ENCODE measurements around the gene FREM2.

The FREM2 gene

GRCh38 chr13:38690231-38690630, 3.4 kb downstream of the FREM2 start:
- H3K27ac ChIP-seq (ENCODE audit: low read depth, low read length), result no peak overlapping the region
- no peaks in the 10 kb centered on the region for H3K9me3 ChIP-seq (ENCODE audit: low read length)
- no peaks in the 10 kb centered on the region for H3K27me3 ChIP-seq (ENCODE audit: control insufficient read depth in 1 of 2, insufficient read depth in 2 of 2, low read length in 2 of 2)
- H3K4me3 ChIP-seq (ENCODE audit: low read depth in 1 of 2, low read length in 2 of 2), result no peak overlapping the region
- no peak overlapping the region for H3K9ac ChIP-seq (ENCODE audit: low read length)
- no peaks in the 10 kb centered on the region for H3K4me1 ChIP-seq (ENCODE audit: insufficient read depth, low read length)
- H3K36me3 ChIP-seq (ENCODE audit: insufficient read depth, low read length), result no peaks in the 10 kb centered on the region

- H3K27ac ChIP-seq (ENCODE audit: low read depth, low read length), result no peak overlapping the region
- no peaks in the 10 kb centered on the region for H3K36me3 ChIP-seq (ENCODE audit: insufficient read depth, low read length)
- H3K9me3 ChIP-seq (ENCODE audit: low read length), result no peaks in the 10 kb centered on the region
- H3K4me1 ChIP-seq (ENCODE audit: insufficient read depth, low read length), result no peaks in the 10 kb centered on the region
- H3K27me3 ChIP-seq (ENCODE audit: control insufficient read depth in 1 of 2, insufficient read depth in 2 of 2, low read length in 2 of 2), result no peaks in the 10 kb centered on the region
- no peak overlapping the region for H3K4me3 ChIP-seq (ENCODE audit: low read depth in 1 of 2, low read length in 2 of 2)
- H3K9ac ChIP-seq (ENCODE audit: low read length), result no peak overlapping the region
Observed at GRCh38 chr13:38693168-38693567, 6.3 kb downstream of the FREM2 start.

- no peaks in the 10 kb centered on the region for H3K27me3 ChIP-seq (ENCODE audit: control insufficient read depth in 1 of 2, insufficient read depth in 2 of 2, low read length in 2 of 2)
- H3K4me1 ChIP-seq (ENCODE audit: insufficient read depth, low read length), result no peaks in the 10 kb centered on the region
- H3K9me3 ChIP-seq (ENCODE audit: low read length), result no peaks in the 10 kb centered on the region
- H3K27ac ChIP-seq (ENCODE audit: low read depth, low read length), result no peak overlapping the region
- H3K4me3 ChIP-seq (ENCODE audit: low read depth in 1 of 2, low read length in 2 of 2), result no peak overlapping the region
- H3K9ac ChIP-seq (ENCODE audit: low read length), result no peak overlapping the region
- no peaks in the 10 kb centered on the region for H3K36me3 ChIP-seq (ENCODE audit: insufficient read depth, low read length)
Observed at GRCh38 chr13:38693641-38694040, 6.8 kb downstream of the FREM2 start.

GRCh38 chr13:38697197-38697596, 10.3 kb downstream of the FREM2 start:
- Histone ChIP-seq H3K4me3 (ENCODE audit: low read depth in 1 of 2, low read length in 2 of 2) (no peak overlapping the region), H3K36me3 (ENCODE audit: insufficient read depth, low read length) (no peaks in the 10 kb centered on the region), H3K9ac (ENCODE audit: low read length) (no peak overlapping the region), H3K27me3 (ENCODE audit: control insufficient read depth in 1 of 2, insufficient read depth in 2 of 2, low read length in 2 of 2) (no peaks in the 10 kb centered on the region), H3K4me1 (ENCODE audit: insufficient read depth, low read length) (no peaks in the 10 kb centered on the region), H3K9me3 (ENCODE audit: low read length) (no peaks in the 10 kb centered on the region), H3K27ac (ENCODE audit: low read depth, low read length) (no peak overlapping the region)

- H3K9ac ChIP-seq (ENCODE audit: low read length), result no peak overlapping the region
- H3K4me1 ChIP-seq (ENCODE audit: insufficient read depth, low read length), result peaks cover under 1% of the 10 kb centered on the region
- no peak overlapping the region for H3K4me3 ChIP-seq (ENCODE audit: low read depth in 1 of 2, low read length in 2 of 2)
- H3K27ac ChIP-seq (ENCODE audit: low read depth, low read length), result no peak overlapping the region
- no peaks in the 10 kb centered on the region for H3K9me3 ChIP-seq (ENCODE audit: low read length)
- H3K36me3 ChIP-seq (ENCODE audit: insufficient read depth, low read length), result no peaks in the 10 kb centered on the region
- H3K27me3 ChIP-seq (ENCODE audit: control insufficient read depth in 1 of 2, insufficient read depth in 2 of 2, low read length in 2 of 2), result no peaks in the 10 kb centered on the region
Observed at GRCh38 chr13:38697628-38698333, 10.9 kb downstream of the FREM2 start.

GRCh38 chr13:38700051-38700450, 13.2 kb downstream of the FREM2 start:
- Histone ChIP-seq H3K4me3 (ENCODE audit: low read depth in 1 of 2, low read length in 2 of 2) (no peak overlapping the region), H3K27me3 (ENCODE audit: control insufficient read depth in 1 of 2, insufficient read depth in 2 of 2, low read length in 2 of 2) (no peaks in the 10 kb centered on the region), H3K9me3 (ENCODE audit: low read length) (no peaks in the 10 kb centered on the region), H3K27ac (ENCODE audit: low read depth, low read length) (no peak overlapping the region), H3K9ac (ENCODE audit: low read length) (no peak overlapping the region), H3K4me1 (ENCODE audit: insufficient read depth, low read length) (peaks cover 6% of the 10 kb centered on the region), H3K36me3 (ENCODE audit: insufficient read depth, low read length) (no peaks in the 10 kb centered on the region)

- Histone ChIP-seq H3K27me3 (ENCODE audit: control insufficient read depth in 1 of 2, insufficient read depth in 2 of 2, low read length in 2 of 2) (no peaks in the 10 kb centered on the region), H3K4me3 (ENCODE audit: low read depth in 1 of 2, low read length in 2 of 2) (no peak overlapping the region), H3K9ac (ENCODE audit: low read length) (no peak overlapping the region), H3K4me1 (ENCODE audit: insufficient read depth, low read length) (peaks cover 6% of the 10 kb centered on the region), H3K9me3 (ENCODE audit: low read length) (no peaks in the 10 kb centered on the region), H3K27ac (ENCODE audit: low read depth, low read length) (no peak overlapping the region), H3K36me3 (ENCODE audit: insufficient read depth, low read length) (no peaks in the 10 kb centered on the region)
Observed at GRCh38 chr13:38702669-38703068, 15.8 kb downstream of the FREM2 start.

- no peaks in the 10 kb centered on the region for H3K9me3 ChIP-seq (ENCODE audit: low read length)
- no peak overlapping the region for H3K4me3 ChIP-seq (ENCODE audit: low read depth in 1 of 2, low read length in 2 of 2)
- no peak overlapping the region for H3K27ac ChIP-seq (ENCODE audit: low read depth, low read length)
- no peaks in the 10 kb centered on the region for H3K27me3 ChIP-seq (ENCODE audit: control insufficient read depth in 1 of 2, insufficient read depth in 2 of 2, low read length in 2 of 2)
- H3K9ac ChIP-seq (ENCODE audit: low read length), result no peak overlapping the region
- no peaks in the 10 kb centered on the region for H3K36me3 ChIP-seq (ENCODE audit: insufficient read depth, low read length)
- H3K4me1 ChIP-seq (ENCODE audit: insufficient read depth, low read length), result peaks cover 6% of the 10 kb centered on the region
Observed at GRCh38 chr13:38703255-38703654, 16.4 kb downstream of the FREM2 start.

GRCh38 chr13:38705365-38705764, 18.5 kb downstream of the FREM2 start:
- Histone ChIP-seq H3K4me3 (ENCODE audit: low read depth in 1 of 2, low read length in 2 of 2) (no peak overlapping the region), H3K36me3 (ENCODE audit: insufficient read depth, low read length) (no peaks in the 10 kb centered on the region), H3K27me3 (ENCODE audit: control insufficient read depth in 1 of 2, insufficient read depth in 2 of 2, low read length in 2 of 2) (no peaks in the 10 kb centered on the region), H3K4me1 (ENCODE audit: insufficient read depth, low read length) (peaks cover 6% of the 10 kb centered on the region), H3K27ac (ENCODE audit: low read depth, low read length) (no peak overlapping the region), H3K9ac (ENCODE audit: low read length) (no peak overlapping the region), H3K9me3 (ENCODE audit: low read length) (no peaks in the 10 kb centered on the region)

- H3K27ac ChIP-seq (ENCODE audit: low read depth, low read length), result no peak overlapping the region
- H3K9ac ChIP-seq (ENCODE audit: low read length), result no peak overlapping the region
- no peaks in the 10 kb centered on the region for H3K27me3 ChIP-seq (ENCODE audit: control insufficient read depth in 1 of 2, insufficient read depth in 2 of 2, low read length in 2 of 2)
- peaks cover 6% of the 10 kb centered on the region for H3K4me1 ChIP-seq (ENCODE audit: insufficient read depth, low read length)
- H3K36me3 ChIP-seq (ENCODE audit: insufficient read depth, low read length), result no peaks in the 10 kb centered on the region
- no peaks in the 10 kb centered on the region for H3K9me3 ChIP-seq (ENCODE audit: low read length)
- no peak overlapping the region for H3K4me3 ChIP-seq (ENCODE audit: low read depth in 1 of 2, low read length in 2 of 2)
Observed at GRCh38 chr13:38707460-38707859, 20.6 kb downstream of the FREM2 start.

GRCh38 chr13:38713046-38713445, 26.2 kb downstream of the FREM2 start:
- Histone ChIP-seq H3K4me3 (ENCODE audit: low read depth in 1 of 2, low read length in 2 of 2) (no peak overlapping the region), H3K9ac (ENCODE audit: low read length) (no peak overlapping the region), H3K27ac (ENCODE audit: low read depth, low read length) (no peak overlapping the region), H3K27me3 (ENCODE audit: control insufficient read depth in 1 of 2, insufficient read depth in 2 of 2, low read length in 2 of 2) (no peaks in the 10 kb centered on the region), H3K4me1 (ENCODE audit: insufficient read depth, low read length) (no peaks in the 10 kb centered on the region), H3K36me3 (ENCODE audit: insufficient read depth, low read length) (no peaks in the 10 kb centered on the region), H3K9me3 (ENCODE audit: low read length) (no peaks in the 10 kb centered on the region)

- no peaks in the 10 kb centered on the region for H3K27me3 ChIP-seq (ENCODE audit: control insufficient read depth in 1 of 2, insufficient read depth in 2 of 2, low read length in 2 of 2)
- no peak overlapping the region for H3K27ac ChIP-seq (ENCODE audit: low read depth, low read length)
- no peak overlapping the region for H3K4me3 ChIP-seq (ENCODE audit: low read depth in 1 of 2, low read length in 2 of 2)
- H3K36me3 ChIP-seq (ENCODE audit: insufficient read depth, low read length), result no peaks in the 10 kb centered on the region
- H3K9ac ChIP-seq (ENCODE audit: low read length), result no peak overlapping the region
- no peaks in the 10 kb centered on the region for H3K4me1 ChIP-seq (ENCODE audit: insufficient read depth, low read length)
- no peaks in the 10 kb centered on the region for H3K9me3 ChIP-seq (ENCODE audit: low read length)
Observed at GRCh38 chr13:38718374-38718773, 31.5 kb downstream of the FREM2 start.

Data from muscle layer of colon (tissue), 2 donors.